ENCODE results near the gene SRPK2.

Gene SRPK2

DNA sequence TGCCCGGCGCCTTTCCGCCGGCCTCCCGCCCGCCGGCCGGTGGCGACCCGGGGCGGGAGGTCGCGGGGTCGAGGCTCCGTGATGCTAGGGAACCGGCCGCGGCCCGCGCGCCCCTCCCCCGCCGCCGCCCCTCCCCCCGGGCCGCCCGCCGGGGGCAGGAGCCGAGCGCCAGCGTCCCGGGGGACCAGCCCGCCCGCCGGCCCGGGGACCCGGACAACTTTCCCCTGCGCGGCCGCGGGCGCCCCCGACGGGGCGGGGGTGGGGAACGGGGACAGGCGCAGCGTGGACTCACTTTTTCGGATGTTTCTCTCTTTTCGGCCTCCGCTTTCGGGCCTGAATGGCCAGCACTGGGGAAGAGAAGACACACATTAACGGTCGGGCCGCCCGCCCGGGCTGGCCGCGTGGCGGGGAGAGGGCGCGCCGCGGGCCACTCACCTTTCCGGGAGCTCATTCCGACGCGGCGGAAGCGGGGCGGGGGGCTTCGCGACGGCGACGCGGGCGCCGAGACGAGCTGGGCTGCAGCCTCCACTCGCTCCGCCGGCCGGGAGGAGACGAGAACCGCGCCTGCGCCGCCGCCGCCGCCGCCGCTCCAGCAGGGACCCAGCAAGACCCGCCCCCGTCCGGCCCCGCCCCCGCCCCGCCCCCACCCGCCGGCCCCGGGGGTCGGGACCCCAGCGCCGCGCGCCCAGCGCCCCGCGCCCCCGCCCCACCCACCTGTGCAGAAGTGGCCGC lies at the start of gene SRPK2:
SRPK2 (minus strand) TSS at position 566 of the 732 bp plus-strand sequence.
- no peak for TF ChIP-seq GATA3 (IDR thresholded peaks at IDR 0.05; ENCODE audit: low read depth, low read length)
- TF ChIP-seq GATA2 (IDR thresholded peaks at IDR 0.05; ENCODE audit: low read depth, low read length) = no peak

- TF ChIP-seq GATA2 (IDR thresholded peaks at IDR 0.05; ENCODE audit: low read depth, low read length) (no peak), GATA3 (IDR thresholded peaks at IDR 0.05; ENCODE audit: low read depth, low read length) (no peak)
Measured at GRCh38 chr7:105438254-105438653, 49.5 kb upstream of the SRPK2 start.

GRCh38 chr7:105429746-105430612 lies 41.3 kb upstream of the SRPK2 start:
- TF ChIP-seq GATA2 (IDR thresholded peaks at IDR 0.05; ENCODE audit: low read depth, low read length) (0 out of 2 replicates have a peak, but pooled peaks have one; percentile 15), GATA3 (IDR thresholded peaks at IDR 0.05; ENCODE audit: low read depth, low read length) (no peak)

DNA sequence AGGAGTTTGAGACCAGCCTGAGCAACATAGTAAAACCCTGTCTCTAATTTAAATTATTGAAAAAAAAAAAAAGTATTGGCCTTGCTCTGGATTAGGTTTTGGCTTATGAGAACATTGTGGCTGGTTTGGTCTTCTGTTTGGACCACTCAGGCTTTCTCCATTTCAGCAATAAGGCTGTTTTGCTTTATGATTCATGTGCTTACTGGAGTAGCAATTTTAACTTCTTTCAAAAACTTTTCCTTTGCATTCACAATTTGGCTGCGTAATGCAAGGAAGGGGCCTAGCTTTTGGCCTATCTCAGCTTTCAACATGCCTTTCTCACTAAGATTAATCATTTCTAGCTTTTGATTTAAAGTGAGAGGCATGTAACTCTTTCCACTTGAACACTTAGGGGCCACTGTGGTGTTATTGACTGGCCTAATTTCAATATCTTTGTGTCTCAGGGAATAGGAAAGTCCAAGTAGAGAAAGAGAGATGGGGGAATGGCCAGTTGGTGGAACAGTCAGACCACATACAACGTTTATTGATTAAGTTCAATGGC lies 38.0 kb upstream of the SRPK2 start:
- no peak for TF ChIP-seq GATA2 (IDR thresholded peaks at IDR 0.05; ENCODE audit: low read depth, low read length)
- no peak for TF ChIP-seq GATA3 (IDR thresholded peaks at IDR 0.05; ENCODE audit: low read depth, low read length)

DNA sequence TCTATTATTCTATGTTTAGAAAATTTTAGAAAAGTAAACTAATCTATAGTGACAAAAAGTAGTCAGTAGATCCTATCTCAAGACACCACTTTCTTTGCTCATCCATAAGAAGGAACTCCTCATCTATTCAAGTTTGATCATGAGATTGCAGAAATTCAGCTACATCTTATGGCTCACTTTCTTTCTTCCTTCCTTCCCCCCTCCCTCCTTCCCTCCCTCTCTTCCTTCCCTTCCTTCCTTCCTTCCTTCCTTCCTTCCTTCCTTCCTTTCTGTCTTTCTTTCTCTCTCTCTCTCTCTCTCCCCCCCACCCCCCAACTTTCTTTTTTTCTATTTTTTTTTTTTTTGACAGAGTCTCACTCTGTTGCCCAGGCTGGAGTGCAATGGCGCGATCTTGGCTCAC lies 35.3 kb upstream of the SRPK2 start:
- TF ChIP-seq GATA3 (IDR thresholded peaks at IDR 0.05; ENCODE audit: low read depth, low read length) = no peak
- TF ChIP-seq GATA2 (IDR thresholded peaks at IDR 0.05; ENCODE audit: low read depth, low read length) = no peak

GRCh38 chr7:105413887-105414437 lies 25.2 kb upstream of the SRPK2 start:
- TF ChIP-seq GATA2 (IDR thresholded peaks at IDR 0.05; ENCODE audit: low read depth, low read length) (no peak), GATA3 (IDR thresholded peaks at IDR 0.05; ENCODE audit: low read depth, low read length) (no peak)

GRCh38 chr7:105408791-105409410 lies 20.2 kb upstream of the SRPK2 start:
- no peak for TF ChIP-seq GATA3 (IDR thresholded peaks at IDR 0.05; ENCODE audit: low read depth, low read length)
- no peak for TF ChIP-seq GATA2 (IDR thresholded peaks at IDR 0.05; ENCODE audit: low read depth, low read length)

- no peak for TF ChIP-seq GATA3 (IDR thresholded peaks at IDR 0.05; ENCODE audit: low read depth, low read length)
- TF ChIP-seq GATA2 (IDR thresholded peaks at IDR 0.05; ENCODE audit: low read depth, low read length) = no peak
Measured at GRCh38 chr7:105403128-105403527, 14.4 kb upstream of the SRPK2 start.

DNA sequence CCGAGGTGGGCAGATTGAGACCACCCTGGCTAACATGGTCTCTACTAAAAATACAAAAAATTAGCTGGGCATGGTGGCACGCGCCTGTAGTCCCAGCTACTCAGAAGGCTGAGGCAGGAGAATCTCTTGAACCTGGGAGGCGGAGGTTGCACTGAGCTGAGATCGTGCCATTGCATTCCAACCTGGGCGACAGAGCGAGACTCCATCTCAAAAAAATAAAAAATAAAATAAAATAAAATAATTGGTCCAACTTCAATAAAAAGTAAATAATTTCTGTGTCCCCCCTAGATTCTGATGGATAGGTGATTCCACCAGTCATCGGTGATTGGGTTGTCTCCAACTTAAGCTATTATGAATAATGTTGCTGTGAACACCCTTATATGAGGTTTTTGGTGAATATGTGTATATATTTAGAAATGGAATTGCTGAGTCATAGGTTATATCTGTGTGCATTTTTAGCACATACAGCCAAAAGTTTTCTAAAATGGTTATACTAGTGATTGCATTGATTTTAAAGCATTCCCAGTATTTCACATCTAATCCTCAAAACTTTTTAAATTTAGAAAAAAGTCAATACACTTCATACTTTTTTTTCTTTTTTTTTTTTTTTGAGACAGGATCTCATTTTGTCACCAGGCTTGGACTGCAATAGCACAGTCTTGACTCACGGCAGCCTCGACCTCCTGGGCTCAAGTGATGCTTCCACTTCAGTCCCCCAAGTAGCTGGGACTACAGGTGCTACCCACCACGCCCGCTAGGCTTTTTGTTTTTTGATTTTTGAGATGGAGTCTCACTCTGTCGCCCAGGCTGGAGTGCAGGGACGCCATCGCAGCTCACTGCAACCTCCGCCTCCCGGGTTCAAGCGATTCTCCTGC lies 13.7 kb upstream of the SRPK2 start:
- TF ChIP-seq GATA2 (IDR thresholded peaks at IDR 0.05; ENCODE audit: low read depth, low read length) (no peak), GATA3 (IDR thresholded peaks at IDR 0.05; ENCODE audit: low read depth, low read length) (no peak)

GRCh38 chr7:105399043-105399725 lies 10.5 kb upstream of the SRPK2 start:
- no peak for TF ChIP-seq GATA2 (IDR thresholded peaks at IDR 0.05; ENCODE audit: low read depth, low read length)
- no peak for TF ChIP-seq GATA3 (IDR thresholded peaks at IDR 0.05; ENCODE audit: low read depth, low read length)

DNA sequence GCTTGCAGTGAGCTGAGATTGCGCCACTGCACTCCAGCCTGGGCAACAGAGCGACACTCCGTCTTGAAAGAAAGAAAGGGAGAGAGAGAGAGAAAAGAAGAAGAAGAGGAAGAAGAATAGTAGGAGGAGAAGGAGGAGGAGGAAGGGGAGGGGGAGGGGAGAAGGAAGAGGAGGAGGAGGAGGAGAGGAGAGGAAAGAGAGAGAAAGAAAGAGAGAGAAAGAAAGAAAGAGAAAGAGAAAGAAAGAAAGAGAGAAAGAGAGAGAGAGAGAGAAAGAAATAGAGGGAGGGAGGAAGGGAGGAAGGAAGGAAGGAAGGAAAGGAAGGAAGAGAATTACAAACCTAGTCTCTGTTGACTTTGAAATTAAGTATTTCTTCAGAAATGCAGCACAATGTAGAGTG lies 7.8 kb upstream of the SRPK2 start:
- TF ChIP-seq GATA3 (IDR thresholded peaks at IDR 0.05; ENCODE audit: low read depth, low read length) = no peak
- no peak for TF ChIP-seq GATA2 (IDR thresholded peaks at IDR 0.05; ENCODE audit: low read depth, low read length)

GRCh38 chr7:105391429-105391828 lies 2.7 kb upstream of the SRPK2 start:
- TF ChIP-seq GATA2 (IDR thresholded peaks at IDR 0.05; ENCODE audit: low read depth, low read length) = no peak
- TF ChIP-seq GATA3 (IDR thresholded peaks at IDR 0.05; ENCODE audit: low read depth, low read length) = no peak
